HepG2 (cell line): ENCODE measurements around the gene MCRIP2. TPM values are rescaled to one million over a fixed set of nuclear protein-coding genes. Genes with fewer than 3 reads are reported as not detected.

Experiments
- AKAP8 ChIP-seq: sonication (generic); formaldehyde crosslinking; IDR thresholded peaks from 2 replicates; pipeline ENCODE4 v1.5.1; 2020; ENCODE audit warnings: mild to moderate bottlenecking, missing genetic modification reagents
- ATF4 ChIP-seq, 2 experiments: fragments of 450-650 bp in 1 of 2; sonication (generic) in 1 of 2; formaldehyde crosslinking; IDR thresholded peaks; 2 replicates each; pipeline versions ENCODE4 v1.5.0 to v1.8.0; 2020 to 2022; ENCODE audit warnings: mild to moderate bottlenecking in 1 of 2, missing genetic modification reagents in 1 of 2
- ETV6 ChIP-seq: sonication (generic); formaldehyde crosslinking; conservative IDR thresholded peaks from 2 replicates; pipeline ENCODE4 v1.4.0; 2020; ENCODE audit warnings: missing genetic modification reagents
- GATAD2A ChIP-seq: IDR thresholded peaks from 2 replicates; pipeline ENCODE4 v1.6.1; 2016
- HOXA3 ChIP-seq: sonication (generic); formaldehyde crosslinking; IDR thresholded peaks from 2 replicates; pipeline ENCODE4 v1.5.0; 2020; ENCODE audit warnings: missing genetic modification reagents
- IRX3 ChIP-seq: sonication (generic); formaldehyde crosslinking; IDR thresholded peaks from 2 replicates; pipeline ENCODE4 v1.8.1; 2023; ENCODE audit warnings: mild to moderate bottlenecking, low read depth, missing genetic modification reagents, borderline replicate concordance
- MYC ChIP-seq: sonication (generic); formaldehyde crosslinking; IDR thresholded peaks from 2 replicates; pipeline ENCODE4 v1.9.0; 2021; ENCODE audit warnings: missing genetic modification reagents, borderline replicate concordance
- NONO ChIP-seq, 2 experiments: fragments of 450-650 bp in 1 of 2; sonication (generic) in 1 of 2; formaldehyde crosslinking in 1 of 2; IDR thresholded peaks in 1 of 2; conservative IDR thresholded peaks in 1 of 2; 2 replicates each; pipeline versions ENCODE4 v1.6.1 to v1.8.0; 2017 to 2022; ENCODE audit warnings: mild to moderate bottlenecking in 1 of 2, missing genetic modification reagents in 1 of 2, moderate library complexity in 1 of 2
- SAP130 ChIP-seq: IDR thresholded peaks from 2 replicates; pipeline ENCODE4 v1.6.1; 2016; ENCODE audit warnings: low read depth
- TARDBP ChIP-seq: sonication (generic); formaldehyde crosslinking; IDR thresholded peaks from 2 replicates; pipeline ENCODE4 v1.8.0; 2022; ENCODE audit warnings: mild to moderate bottlenecking, missing genetic modification reagents
- XBP1 ChIP-seq: sonication (generic); formaldehyde crosslinking; IDR thresholded peaks from 2 replicates; pipeline ENCODE4 v1.5.0; 2020; ENCODE audit warnings: missing genetic modification reagents
- YY1 ChIP-seq: IDR thresholded peaks from 2 replicates; pipeline ENCODE4 v1.6.1; 2011; ENCODE audit warnings: low read length, low read depth, moderate library complexity, mild to moderate bottlenecking; ENCODE audit not compliant: insufficient read depth, insufficient replicate concordance
- ZBTB38 ChIP-seq: sonication (generic); formaldehyde crosslinking; IDR thresholded peaks from 2 replicates; pipeline ENCODE4 v1.5.1; 2020; ENCODE audit warnings: mild to moderate bottlenecking, missing genetic modification reagents
- ZNF235 ChIP-seq: sonication (generic); formaldehyde crosslinking; IDR thresholded peaks from 2 replicates; pipeline ENCODE4 v1.8.1; 2023; ENCODE audit warnings: mild to moderate bottlenecking, missing genetic modification reagents, borderline replicate concordance
- ZNF546 ChIP-seq: sonication (generic); formaldehyde crosslinking; conservative IDR thresholded peaks from 2 replicates; pipeline ENCODE4 v1.8.1; 2023; ENCODE audit warnings: mild to moderate bottlenecking, missing genetic modification reagents
- ZNF558 ChIP-seq: sonication (generic); formaldehyde crosslinking; IDR thresholded peaks from 2 replicates; pipeline ENCODE4 v1.9.0; 2022; ENCODE audit warnings: mild to moderate bottlenecking, missing genetic modification reagents, borderline replicate concordance
- ZNF562 ChIP-seq: sonication (generic); formaldehyde crosslinking; IDR thresholded peaks from 2 replicates; pipeline ENCODE4 v1.8.0; 2022; ENCODE audit warnings: missing genetic modification reagents, borderline replicate concordance
- ZNF614 ChIP-seq: IDR thresholded peaks from 2 replicates; pipeline ENCODE4 v1.6.1; 2018; ENCODE audit warnings: missing biosample characterization, missing genetic modification reagents, inconsistent platforms, borderline replicate concordance
- polyA plus RNA-seq, 8 experiments: library from polyadenylated mRNA; depleted of rRNA in 3 of 8; stranded (reverse) in 7 of 8; unstranded in 1 of 8; fragments of >200 nt; fragmentation: Illumina TruSeq in 4 of 8; extraction: Trizol in 4 of 8; gene quantifications; 2 replicates each; pipeline versions ENCODE4 v1.2.1 to v1.2.3, GENCODE V29; 2011 to 2016; ENCODE audit warnings: low read depth in 4 of 8, missing spikeins in 1 of 8, mixed read lengths in 1 of 8; ENCODE audit not compliant: insufficient read depth in 1 of 8
- total RNA-seq, 5 experiments: library from RNA; depleted of rRNA; stranded (reverse); fragments of >200 nt; fragmentation: Illumina TruSeq; extraction: Trizol; gene quantifications; 2 replicates each; pipeline ENCODE4 v1.2.3, GENCODE V29; 2016; ENCODE audit warnings: low read depth in 1 of 5
- TF ChIP-seq, protein P1 (sequence below): sonication (generic); formaldehyde crosslinking; IDR thresholded peaks from 2 replicates; pipeline ENCODE4 v1.8.0; 2022; ENCODE audit warnings: missing genetic modification reagents, mild to moderate bottlenecking, inconsistent platforms, borderline replicate concordance
- TF ChIP-seq, protein P2 (sequence below): IDR thresholded peaks from 2 replicates; pipeline ENCODE4 v1.6.1; 2016; ENCODE audit warnings: missing genetic modification reagents, missing compliant biosample characterization
- TF ChIP-seq, protein P3 (sequence below): sonication (generic); formaldehyde crosslinking; IDR thresholded peaks from 2 replicates; pipeline ENCODE4 v1.4.0; 2020; ENCODE audit warnings: mild to moderate bottlenecking, low read depth, missing genetic modification reagents
- TF ChIP-seq, protein P4 (sequence below): sonication (generic); formaldehyde crosslinking; IDR thresholded peaks from 2 replicates; pipeline ENCODE4 v1.4.0; 2020; ENCODE audit warnings: missing genetic modification reagents

The MCRIP2 gene
- total and polyA plus RNA-seq, 2 of the 13 experiments (the other 11 are each of a cell fraction or from before 2014, with no cell fraction given), result 39.6 to 76.7 TPM

DNA sequence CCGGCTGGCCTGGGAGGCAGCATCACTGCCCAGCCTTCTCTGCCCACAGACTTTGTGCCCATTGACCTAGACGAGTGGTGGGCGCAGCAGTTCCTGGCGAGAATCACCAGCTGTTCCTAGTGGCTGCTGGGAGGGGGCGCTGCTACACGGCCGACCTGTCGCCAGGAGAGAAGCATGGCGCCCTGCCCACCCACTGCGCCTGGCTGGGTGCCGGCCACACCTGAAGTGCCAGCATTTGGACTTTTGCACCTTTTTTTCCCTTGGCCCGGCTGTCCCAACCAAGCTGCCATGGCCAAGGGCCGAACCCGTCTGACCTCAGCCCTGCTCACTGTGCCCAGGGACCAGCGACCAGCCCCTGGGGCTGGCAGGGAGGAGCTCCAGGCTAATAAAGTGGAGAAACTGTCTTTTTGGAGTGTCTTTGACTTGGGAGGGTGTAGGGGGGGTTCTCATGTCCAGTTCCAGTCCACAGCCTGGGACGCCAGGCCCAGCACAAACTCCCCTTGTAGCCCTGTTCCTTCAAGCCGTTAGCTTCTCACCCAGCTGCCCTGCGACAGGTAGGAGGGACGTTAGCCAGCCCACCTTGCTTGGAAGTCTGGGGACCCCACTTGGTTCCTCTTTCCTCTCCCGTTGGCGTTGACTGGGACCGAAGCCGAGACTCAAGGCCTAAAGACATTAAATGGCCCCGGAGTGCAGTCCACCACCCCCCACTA lies 6.6 kb downstream of the MCRIP2 start (continued):
- peak; percentile 86; the same call in 1 of the 2 replicates for TF ChIP-seq AKAP8 (CRISPR knock-in tag)
- TF ChIP-seq HOXA3 (CRISPR knock-in tag), result peak; percentile 73
- TF ChIP-seq YY1, result peak; percentile 83
- TF ChIP-seq, protein P1, sequence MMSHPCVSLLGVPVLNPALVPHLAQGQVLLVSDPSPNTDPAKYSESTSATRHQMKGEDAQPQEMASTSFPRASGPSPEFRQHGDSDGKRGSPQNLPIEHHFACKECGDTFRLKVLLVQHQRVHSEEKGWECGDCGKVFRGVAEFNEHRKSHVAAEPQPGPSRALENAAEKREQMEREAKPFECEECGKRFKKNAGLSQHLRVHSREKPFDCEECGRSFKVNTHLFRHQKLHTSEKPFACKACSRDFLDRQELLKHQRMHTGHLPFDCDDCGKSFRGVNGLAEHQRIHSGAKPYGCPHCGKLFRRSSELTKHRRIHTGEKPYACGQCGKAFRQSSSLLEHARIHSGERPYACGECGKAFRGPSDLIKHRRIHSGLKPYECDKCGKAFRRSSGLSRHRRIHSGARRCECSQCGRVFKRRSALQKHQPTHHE (CRISPR knock-in tag), result 0 out of 2 replicates have a peak, but pooled peaks have one; percentile 13
- TF ChIP-seq IRX3, result 0 out of 2 replicates have a peak, but pooled peaks have one; percentile 52
- peak; percentile 56 for TF ChIP-seq GATAD2A (CRISPR knock-in tag)
- 0 out of 2 replicates have a peak, but pooled peaks have one; percentile 62 for TF ChIP-seq ZBTB38 (CRISPR knock-in tag)
- no peak for TF ChIP-seq ZNF562 (CRISPR knock-in tag)
- no peak for TF ChIP-seq ETV6 (CRISPR knock-in tag)
- TF ChIP-seq, protein P2, sequence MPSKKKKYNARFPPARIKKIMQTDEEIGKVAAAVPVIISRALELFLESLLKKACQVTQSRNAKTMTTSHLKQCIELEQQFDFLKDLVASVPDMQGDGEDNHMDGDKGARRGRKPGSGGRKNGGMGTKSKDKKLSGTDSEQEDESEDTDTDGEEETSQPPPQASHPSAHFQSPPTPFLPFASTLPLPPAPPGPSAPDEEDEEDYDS, result 0 out of 2 replicates have a peak, but pooled peaks have one; percentile 35
- TF ChIP-seq SAP130 (CRISPR knock-in tag), result peak; percentile 82
- no peak; the same call in 1 of the 2 replicates for TF ChIP-seq ZNF546 (CRISPR knock-in tag)
- TF ChIP-seq ZNF558 (CRISPR knock-in tag), result no peak
- TF ChIP-seq ZNF614 (CRISPR knock-in tag), result no peak
- peak; percentile 41; the same call in 1 of the 2 replicates for TF ChIP-seq TARDBP (CRISPR knock-in tag)
- no peak for TF ChIP-seq ZNF235 (CRISPR knock-in tag)
- TF ChIP-seq, protein P3, sequence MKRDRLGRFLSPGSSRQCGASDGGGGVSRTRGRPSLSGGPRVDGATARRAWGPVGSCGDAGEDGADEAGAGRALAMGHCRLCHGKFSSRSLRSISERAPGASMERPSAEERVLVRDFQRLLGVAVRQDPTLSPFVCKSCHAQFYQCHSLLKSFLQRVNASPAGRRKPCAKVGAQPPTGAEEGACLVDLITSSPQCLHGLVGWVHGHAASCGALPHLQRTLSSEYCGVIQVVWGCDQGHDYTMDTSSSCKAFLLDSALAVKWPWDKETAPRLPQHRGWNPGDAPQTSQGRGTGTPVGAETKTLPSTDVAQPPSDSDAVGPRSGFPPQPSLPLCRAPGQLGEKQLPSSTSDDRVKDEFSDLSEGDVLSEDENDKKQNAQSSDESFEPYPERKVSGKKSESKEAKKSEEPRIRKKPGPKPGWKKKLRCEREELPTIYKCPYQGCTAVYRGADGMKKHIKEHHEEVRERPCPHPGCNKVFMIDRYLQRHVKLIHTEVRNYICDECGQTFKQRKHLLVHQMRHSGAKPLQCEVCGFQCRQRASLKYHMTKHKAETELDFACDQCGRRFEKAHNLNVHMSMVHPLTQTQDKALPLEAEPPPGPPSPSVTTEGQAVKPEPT, result no peak
- no peak for TF ChIP-seq ATF4 (CRISPR knock-in tag; IDR thresholded peaks at IDR 0.05)
- TF ChIP-seq NONO (IDR thresholded peaks at IDR 0.05), result no peak
- peak; percentile 44; the same call in 1 of the 2 replicates for TF ChIP-seq NONO (CRISPR knock-in tag; conservative IDR thresholded peaks at IDR 0.05)
- no peak for TF ChIP-seq XBP1 (CRISPR knock-in tag)
- TF ChIP-seq, protein P4, sequence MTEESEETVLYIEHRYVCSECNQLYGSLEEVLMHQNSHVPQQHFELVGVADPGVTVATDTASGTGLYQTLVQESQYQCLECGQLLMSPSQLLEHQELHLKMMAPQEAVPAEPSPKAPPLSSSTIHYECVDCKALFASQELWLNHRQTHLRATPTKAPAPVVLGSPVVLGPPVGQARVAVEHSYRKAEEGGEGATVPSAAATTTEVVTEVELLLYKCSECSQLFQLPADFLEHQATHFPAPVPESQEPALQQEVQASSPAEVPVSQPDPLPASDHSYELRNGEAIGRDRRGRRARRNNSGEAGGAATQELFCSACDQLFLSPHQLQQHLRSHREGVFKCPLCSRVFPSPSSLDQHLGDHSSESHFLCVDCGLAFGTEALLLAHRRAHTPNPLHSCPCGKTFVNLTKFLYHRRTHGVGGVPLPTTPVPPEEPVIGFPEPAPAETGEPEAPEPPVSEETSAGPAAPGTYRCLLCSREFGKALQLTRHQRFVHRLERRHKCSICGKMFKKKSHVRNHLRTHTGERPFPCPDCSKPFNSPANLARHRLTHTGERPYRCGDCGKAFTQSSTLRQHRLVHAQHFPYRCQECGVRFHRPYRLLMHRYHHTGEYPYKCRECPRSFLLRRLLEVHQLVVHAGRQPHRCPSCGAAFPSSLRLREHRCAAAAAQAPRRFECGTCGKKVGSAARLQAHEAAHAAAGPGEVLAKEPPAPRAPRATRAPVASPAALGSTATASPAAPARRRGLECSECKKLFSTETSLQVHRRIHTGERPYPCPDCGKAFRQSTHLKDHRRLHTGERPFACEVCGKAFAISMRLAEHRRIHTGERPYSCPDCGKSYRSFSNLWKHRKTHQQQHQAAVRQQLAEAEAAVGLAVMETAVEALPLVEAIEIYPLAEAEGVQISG (CRISPR knock-in tag), result peak; percentile 92
- TF ChIP-seq MYC (CRISPR knock-in tag), result peak; percentile 78
